ENCODE measurements around the gene CELSR1. TPM values are rescaled to one million over a fixed set of nuclear protein-coding genes. Genes with fewer than 3 reads are reported as not detected.

Gene CELSR1
- total RNA-seq, 2 experiments from 2014 or later = 3.7 to 5.2 TPM

DNA sequence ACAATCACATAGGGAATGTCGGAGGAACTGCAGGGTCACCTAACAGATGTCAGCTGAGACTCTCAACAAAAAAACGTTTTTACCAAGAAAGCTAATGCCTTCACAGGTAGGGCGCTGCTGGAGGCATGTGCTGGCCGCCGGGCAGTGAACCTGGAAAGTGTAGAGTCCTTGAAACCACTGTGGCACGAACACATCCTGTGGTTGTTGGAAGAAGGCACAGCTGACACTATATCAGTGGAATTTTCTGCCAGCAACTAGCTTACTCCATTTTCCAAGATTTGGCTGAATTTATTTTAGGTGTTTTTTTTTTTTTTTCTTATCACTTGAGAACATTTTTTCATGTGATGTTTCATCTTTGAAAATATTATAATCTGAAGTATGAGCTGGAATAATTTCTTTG lies 187.7 kb downstream of the CELSR1 start:
- H3K4me3 ChIP-seq (ENCODE audit: low read depth, low read length, poor library complexity, severe bottlenecking) = no peak overlapping the region
- H2AFZ ChIP-seq (ENCODE audit: low read length) = no peak overlapping the region
- no peaks in the 10 kb centered on the region for H3K4me1 ChIP-seq (ENCODE audit: insufficient read depth, low read length, poor library complexity, severe bottlenecking)
- intact Hi-C loops (cut with micrococcal nuclease; ENCODE audit: unreplicated experiment) = no loop called here
- TF ChIP-seq, protein P1, sequence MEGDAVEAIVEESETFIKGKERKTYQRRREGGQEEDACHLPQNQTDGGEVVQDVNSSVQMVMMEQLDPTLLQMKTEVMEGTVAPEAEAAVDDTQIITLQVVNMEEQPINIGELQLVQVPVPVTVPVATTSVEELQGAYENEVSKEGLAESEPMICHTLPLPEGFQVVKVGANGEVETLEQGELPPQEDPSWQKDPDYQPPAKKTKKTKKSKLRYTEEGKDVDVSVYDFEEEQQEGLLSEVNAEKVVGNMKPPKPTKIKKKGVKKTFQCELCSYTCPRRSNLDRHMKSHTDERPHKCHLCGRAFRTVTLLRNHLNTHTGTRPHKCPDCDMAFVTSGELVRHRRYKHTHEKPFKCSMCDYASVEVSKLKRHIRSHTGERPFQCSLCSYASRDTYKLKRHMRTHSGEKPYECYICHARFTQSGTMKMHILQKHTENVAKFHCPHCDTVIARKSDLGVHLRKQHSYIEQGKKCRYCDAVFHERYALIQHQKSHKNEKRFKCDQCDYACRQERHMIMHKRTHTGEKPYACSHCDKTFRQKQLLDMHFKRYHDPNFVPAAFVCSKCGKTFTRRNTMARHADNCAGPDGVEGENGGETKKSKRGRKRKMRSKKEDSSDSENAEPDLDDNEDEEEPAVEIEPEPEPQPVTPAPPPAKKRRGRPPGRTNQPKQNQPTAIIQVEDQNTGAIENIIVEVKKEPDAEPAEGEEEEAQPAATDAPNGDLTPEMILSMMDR (conservative IDR thresholded peaks at IDR 0.05; ENCODE audit: low read length) = no peak
- TF ChIP-seq EZH2phosphoT487 (IDR thresholded peaks at IDR 0.05; ENCODE audit: borderline replicate concordance, low read depth, low read length) = no peak
- ChIA-PET POLR2A (interaction anchor here (0.6 kb wide), 1 partner anchor 96 kb away, joined by 4 read pairs; no protein-coding TSS in a partner anchor), CTCF (ENCODE audit: unreplicated experiment) (no interaction called here)
- H3K27ac ChIP-seq (ENCODE audit: low read depth, low read length, poor library complexity, severe bottlenecking) = no peak overlapping the region
- H3K9me2 ChIP-seq (ENCODE audit: insufficient read depth, low read length) = no peaks in the 10 kb centered on the region
- H4K20me1 ChIP-seq (ENCODE audit: insufficient read depth, low read length) = 0 out of 2 replicates have a peak, but pooled peaks cover 6% of the 10 kb centered on the region
- no peaks in the 10 kb centered on the region for H3K9me3 ChIP-seq (ENCODE audit: low read length)
- H3K36me3 ChIP-seq (ENCODE audit: insufficient read depth, low read length) = peaks cover 93% of the 10 kb centered on the region
- H3K4me2 ChIP-seq (ENCODE audit: low read length) = no peak overlapping the region
- BruUV-seq (replicated peaks) = no TSS peak
- H3K79me2 ChIP-seq (ENCODE audit: insufficient read depth, low read depth, low read length) = no peaks in the 10 kb centered on the region
- no peak for DNase-seq (ENCODE audit: low spot score)

DNA sequence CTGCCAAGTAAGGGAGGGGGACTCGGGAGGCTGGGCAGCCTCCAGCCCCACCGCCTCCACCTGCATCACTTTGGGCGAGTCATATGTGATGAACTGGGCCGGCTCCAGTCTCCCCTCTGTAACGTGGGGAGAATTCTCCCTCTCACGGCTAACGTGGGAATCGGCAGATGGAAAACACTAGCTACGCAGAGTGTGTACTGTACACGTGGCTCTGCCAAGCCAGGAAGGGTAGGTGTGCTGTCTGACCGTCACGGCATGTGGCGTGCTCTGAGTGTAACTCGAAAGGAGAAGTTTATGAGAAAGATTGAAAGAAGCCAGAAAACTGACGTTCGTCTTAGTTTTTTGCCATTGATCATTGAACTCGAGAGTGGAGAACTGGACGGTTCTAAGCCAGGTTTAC lies 188.2 kb downstream of the CELSR1 start:
- Histone ChIP-seq H3K9me2 (ENCODE audit: insufficient read depth, low read length) (no peaks in the 10 kb centered on the region), H3K4me3 (ENCODE audit: low read depth, low read length, poor library complexity, severe bottlenecking) (no peak overlapping the region), H2AFZ (ENCODE audit: low read length) (no peak overlapping the region), H3K4me1 (ENCODE audit: insufficient read depth, low read length, poor library complexity, severe bottlenecking) (no peaks in the 10 kb centered on the region), H3K36me3 (ENCODE audit: insufficient read depth, low read length) (peaks cover 93% of the 10 kb centered on the region), H3K4me2 (ENCODE audit: low read length) (no peak overlapping the region), H3K27ac (ENCODE audit: low read depth, low read length, poor library complexity, severe bottlenecking) (no peak overlapping the region), H3K79me2 (ENCODE audit: insufficient read depth, low read depth, low read length) (no peaks in the 10 kb centered on the region), H4K20me1 (ENCODE audit: insufficient read depth, low read length) (0 out of 2 replicates have a peak, but pooled peaks cover 6% of the 10 kb centered on the region), H3K9me3 (ENCODE audit: low read length) (no peaks in the 10 kb centered on the region)
- intact Hi-C loops (cut with micrococcal nuclease; ENCODE audit: unreplicated experiment) = no loop called here
- no TSS peak for BruUV-seq (replicated peaks)
- ChIA-PET POLR2A (interaction anchor here (0.6 kb wide), 1 partner anchor 96 kb away, joined by 4 read pairs; no protein-coding TSS in a partner anchor), CTCF (ENCODE audit: unreplicated experiment) (no interaction called here)
- TF ChIP-seq EZH2phosphoT487 (IDR thresholded peaks at IDR 0.05; ENCODE audit: borderline replicate concordance, low read depth, low read length) = no peak
- TF ChIP-seq, protein P1 (conservative IDR thresholded peaks at IDR 0.05; ENCODE audit: low read length) = no peak
- DNase-seq (ENCODE audit: low spot score) = no peak

DNA sequence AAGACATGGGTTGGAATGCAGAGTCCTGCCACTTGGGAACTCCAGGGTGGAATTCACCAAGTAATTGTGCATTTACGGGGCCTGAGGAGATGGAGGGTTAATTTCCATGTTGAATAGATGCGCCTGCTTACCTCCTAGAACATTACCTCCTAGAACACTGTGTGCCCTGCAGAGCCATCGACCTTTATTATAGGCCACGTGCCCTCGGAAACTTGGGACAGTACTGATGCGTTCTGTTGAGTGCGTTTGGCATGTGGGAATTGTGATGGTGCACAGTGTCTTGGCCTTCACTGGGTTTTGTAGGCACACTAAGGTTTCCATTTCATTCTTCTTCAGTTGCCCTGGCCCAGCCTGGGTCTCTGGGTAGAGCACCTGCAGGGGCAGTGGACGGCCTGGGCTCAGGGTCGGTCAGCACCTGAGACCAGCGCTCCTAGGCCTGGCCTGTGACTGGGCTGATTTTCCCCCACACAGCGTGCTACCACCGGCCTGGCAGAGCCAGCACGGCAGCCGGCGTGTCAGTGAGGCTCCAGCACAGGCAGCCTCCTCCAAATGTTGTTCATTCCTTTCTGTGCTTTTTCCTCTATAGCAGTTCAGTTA lies 189.2 kb downstream of the CELSR1 start:
- peaks cover 93% of the 10 kb centered on the region for H3K36me3 ChIP-seq (ENCODE audit: insufficient read depth, low read length)
- H3K27ac ChIP-seq (ENCODE audit: low read depth, low read length, poor library complexity, severe bottlenecking) = no peak overlapping the region
- CTCF ChIA-PET (ENCODE audit: unreplicated experiment) = no interaction called here

More for the DNA sequence above, 189.2 kb downstream of the CELSR1 start:
- H3K4me3 ChIP-seq (ENCODE audit: low read depth, low read length, poor library complexity, severe bottlenecking) = no peak overlapping the region
- DNase-seq (ENCODE audit: low spot score) = no peak
- no peak overlapping the region for H3K4me2 ChIP-seq (ENCODE audit: low read length)
- intact Hi-C loops (cut with micrococcal nuclease; ENCODE audit: unreplicated experiment) = no loop called here
- no peak for TF ChIP-seq EZH2phosphoT487 (IDR thresholded peaks at IDR 0.05; ENCODE audit: borderline replicate concordance, low read depth, low read length)
- TF ChIP-seq, protein P1 (conservative IDR thresholded peaks at IDR 0.05; ENCODE audit: low read length) = no peak
- H3K9me3 ChIP-seq (ENCODE audit: low read length) = no peaks in the 10 kb centered on the region
- H3K9me2 ChIP-seq (ENCODE audit: insufficient read depth, low read length) = no peaks in the 10 kb centered on the region
- H3K4me1 ChIP-seq (ENCODE audit: insufficient read depth, low read length, poor library complexity, severe bottlenecking) = no peaks in the 10 kb centered on the region
- POLR2A ChIA-PET = no interaction called here
- no peaks in the 10 kb centered on the region for H3K79me2 ChIP-seq (ENCODE audit: insufficient read depth, low read depth, low read length)
- no peak overlapping the region for H2AFZ ChIP-seq (ENCODE audit: low read length)
- no TSS peak for BruUV-seq (replicated peaks)
- 0 out of 2 replicates have a peak, but pooled peaks cover 6% of the 10 kb centered on the region for H4K20me1 ChIP-seq (ENCODE audit: insufficient read depth, low read length)

Data from OCI-LY7 (cell line).